ENCODE measurements around the gene AMBP. TPM values are rescaled to one million over a fixed set of nuclear protein-coding genes. Genes with fewer than 3 reads are reported as not detected.
"Not testable (repeated sequence)": the region's sequence is repeated elsewhere in the genome, so short reads cannot be mapped to it uniquely, and the experiment has no call there.

Gene AMBP
- total RNA-seq, 1 experiment from 2014 or later, result not detected

- Histone ChIP-seq H2AFZ (ENCODE audit: low read length) (no peak overlapping the region), H3K4me1 (ENCODE audit: low read length) (no peaks in the 10 kb centered on the region), H3K27me3 (ENCODE audit: low read length) (no peaks in the 10 kb centered on the region), H3K9me2 (replicated peaks; ENCODE audit: insufficient read depth, low read length) (no peaks in the 10 kb centered on the region), H3K36me3 (ENCODE audit: insufficient read depth, low read length) (no peaks in the 10 kb centered on the region), H3K9ac (ENCODE audit: low read length) (no peak overlapping the region), H3K9me3 (ENCODE audit: low read length) (no peaks in the 10 kb centered on the region), H3K79me2 (ENCODE audit: low read length) (no peaks in the 10 kb centered on the region), H3K4me2 (ENCODE audit: low read depth, low read length, poor library complexity, severe bottlenecking) (no peak overlapping the region), H4K20me1 (ENCODE audit: insufficient read depth, low read depth, low read length) (no peaks in the 10 kb centered on the region), H3K27ac (ENCODE audit: low read length) (no peak overlapping the region), H3K4me3 (ENCODE audit: low read length) (no peak overlapping the region)
- DNase-seq, result no peak
Observed at GRCh38 chr9:114088571-114089170, 10.6 kb upstream of the AMBP start.

- H3K9me2 ChIP-seq (replicated peaks; ENCODE audit: insufficient read depth, low read length), result no peaks in the 10 kb centered on the region
- H2AFZ ChIP-seq (ENCODE audit: low read length), result no peak overlapping the region
- no peaks in the 10 kb centered on the region for H3K36me3 ChIP-seq (ENCODE audit: insufficient read depth, low read length)
- no peak overlapping the region for H3K9ac ChIP-seq (ENCODE audit: low read length)
- H3K9me3 ChIP-seq (ENCODE audit: low read length), result no peaks in the 10 kb centered on the region
- no peaks in the 10 kb centered on the region for H3K27me3 ChIP-seq (ENCODE audit: low read length)
- no peaks in the 10 kb centered on the region for H4K20me1 ChIP-seq (ENCODE audit: insufficient read depth, low read depth, low read length)
- H3K4me1 ChIP-seq (ENCODE audit: low read length), result no peaks in the 10 kb centered on the region
- H3K27ac ChIP-seq (ENCODE audit: low read length), result no peak overlapping the region
- no peak overlapping the region for H3K4me3 ChIP-seq (ENCODE audit: low read length)
- no peak for DNase-seq
- no peaks in the 10 kb centered on the region for H3K79me2 ChIP-seq (ENCODE audit: low read length)
- no peak overlapping the region for H3K4me2 ChIP-seq (ENCODE audit: low read depth, low read length, poor library complexity, severe bottlenecking)
Observed at GRCh38 chr9:114087721-114088120, 9.6 kb upstream of the AMBP start.

- H3K79me2 ChIP-seq (ENCODE audit: low read length), result no peaks in the 10 kb centered on the region
- DNase-seq, result no peak
- no peak overlapping the region for H3K4me3 ChIP-seq (ENCODE audit: low read length)
- H3K4me2 ChIP-seq (ENCODE audit: low read depth, low read length, poor library complexity, severe bottlenecking), result no peak overlapping the region
- no peaks in the 10 kb centered on the region for H3K4me1 ChIP-seq (ENCODE audit: low read length)
- H3K27me3 ChIP-seq (ENCODE audit: low read length), result no peaks in the 10 kb centered on the region
- H4K20me1 ChIP-seq (ENCODE audit: insufficient read depth, low read depth, low read length), result no peaks in the 10 kb centered on the region
- no peak overlapping the region for H2AFZ ChIP-seq (ENCODE audit: low read length)
- no peaks in the 10 kb centered on the region for H3K9me3 ChIP-seq (ENCODE audit: low read length)
- no peak overlapping the region for H3K27ac ChIP-seq (ENCODE audit: low read length)
- H3K9ac ChIP-seq (ENCODE audit: low read length), result no peak overlapping the region
- no peaks in the 10 kb centered on the region for H3K36me3 ChIP-seq (ENCODE audit: insufficient read depth, low read length)
- H3K9me2 ChIP-seq (replicated peaks; ENCODE audit: insufficient read depth, low read length), result no peaks in the 10 kb centered on the region
Observed at GRCh38 chr9:114086607-114087006, 8.5 kb upstream of the AMBP start.

GRCh38 chr9:114086009-114086408 is 7.9 kb upstream of the AMBP start:
- Histone ChIP-seq H3K36me3 (ENCODE audit: insufficient read depth, low read length) (no peaks in the 10 kb centered on the region), H4K20me1 (ENCODE audit: insufficient read depth, low read depth, low read length) (no peaks in the 10 kb centered on the region), H3K4me3 (ENCODE audit: low read length) (no peak overlapping the region), H3K79me2 (ENCODE audit: low read length) (no peaks in the 10 kb centered on the region), H2AFZ (ENCODE audit: low read length) (no peak overlapping the region), H3K4me2 (ENCODE audit: low read depth, low read length, poor library complexity, severe bottlenecking) (no peak overlapping the region), H3K27me3 (ENCODE audit: low read length) (no peaks in the 10 kb centered on the region), H3K9me2 (replicated peaks; ENCODE audit: insufficient read depth, low read length) (no peaks in the 10 kb centered on the region), H3K9ac (ENCODE audit: low read length) (no peak overlapping the region), H3K4me1 (ENCODE audit: low read length) (no peaks in the 10 kb centered on the region), H3K9me3 (ENCODE audit: low read length) (no peaks in the 10 kb centered on the region), H3K27ac (ENCODE audit: low read length) (no peak overlapping the region)
- DNase-seq, result no peak

- H3K4me2 ChIP-seq (ENCODE audit: low read depth, low read length, poor library complexity, severe bottlenecking), result no peak overlapping the region
- no peaks in the 10 kb centered on the region for H3K36me3 ChIP-seq (ENCODE audit: insufficient read depth, low read length)
- no peaks in the 10 kb centered on the region for H3K27me3 ChIP-seq (ENCODE audit: low read length)
- no peak overlapping the region for H3K27ac ChIP-seq (ENCODE audit: low read length)
- H3K9ac ChIP-seq (ENCODE audit: low read length), result no peak overlapping the region
- no peak for DNase-seq
- no peak overlapping the region for H2AFZ ChIP-seq (ENCODE audit: low read length)
- H3K4me3 ChIP-seq (ENCODE audit: low read length), result no peak overlapping the region
- H3K9me2 ChIP-seq (replicated peaks; ENCODE audit: insufficient read depth, low read length), result no peaks in the 10 kb centered on the region
- H3K79me2 ChIP-seq (ENCODE audit: low read length), result no peaks in the 10 kb centered on the region
- no peaks in the 10 kb centered on the region for H3K4me1 ChIP-seq (ENCODE audit: low read length)
- no peaks in the 10 kb centered on the region for H4K20me1 ChIP-seq (ENCODE audit: insufficient read depth, low read depth, low read length)
- H3K9me3 ChIP-seq (ENCODE audit: low read length), result no peaks in the 10 kb centered on the region
Observed at GRCh38 chr9:114085387-114085789, 7.3 kb upstream of the AMBP start.

GRCh38 chr9:114084282-114085073 is 6.4 kb upstream of the AMBP start:
- Histone ChIP-seq H3K36me3 (ENCODE audit: insufficient read depth, low read length) (no peaks in the 10 kb centered on the region), H3K4me3 (ENCODE audit: low read length) (no peak overlapping the region), H4K20me1 (ENCODE audit: insufficient read depth, low read depth, low read length) (no peaks in the 10 kb centered on the region), H3K9ac (ENCODE audit: low read length) (no peak overlapping the region), H2AFZ (ENCODE audit: low read length) (no peak overlapping the region), H3K9me2 (replicated peaks; ENCODE audit: insufficient read depth, low read length) (no peaks in the 10 kb centered on the region), H3K4me2 (ENCODE audit: low read depth, low read length, poor library complexity, severe bottlenecking) (no peak overlapping the region), H3K27me3 (ENCODE audit: low read length) (no peaks in the 10 kb centered on the region), H3K9me3 (ENCODE audit: low read length) (no peaks in the 10 kb centered on the region), H3K27ac (ENCODE audit: low read length) (no peak overlapping the region), H3K4me1 (ENCODE audit: low read length) (no peaks in the 10 kb centered on the region), H3K79me2 (ENCODE audit: low read length) (no peaks in the 10 kb centered on the region)
- no peak for DNase-seq

- Histone ChIP-seq H4K20me1 (ENCODE audit: insufficient read depth, low read depth, low read length) (no peaks in the 10 kb centered on the region), H3K36me3 (ENCODE audit: insufficient read depth, low read length) (no peaks in the 10 kb centered on the region), H2AFZ (ENCODE audit: low read length) (no peak overlapping the region), H3K4me3 (ENCODE audit: low read length) (no peak overlapping the region), H3K9me2 (replicated peaks; ENCODE audit: insufficient read depth, low read length) (no peaks in the 10 kb centered on the region), H3K9ac (ENCODE audit: low read length) (no peak overlapping the region), H3K27ac (ENCODE audit: low read length) (no peak overlapping the region), H3K27me3 (ENCODE audit: low read length) (no peaks in the 10 kb centered on the region), H3K4me2 (ENCODE audit: low read depth, low read length, poor library complexity, severe bottlenecking) (no peak overlapping the region), H3K4me1 (ENCODE audit: low read length) (no peaks in the 10 kb centered on the region), H3K9me3 (ENCODE audit: low read length) (no peaks in the 10 kb centered on the region), H3K79me2 (ENCODE audit: low read length) (no peaks in the 10 kb centered on the region)
- DNase-seq, result no peak
Observed at GRCh38 chr9:114083666-114084065, 5.6 kb upstream of the AMBP start.

GRCh38 chr9:114082763-114083412 is 4.8 kb upstream of the AMBP start:
- not testable (repeated sequence) for H3K9ac ChIP-seq (ENCODE audit: low read length)

More at GRCh38 chr9:114082763-114083412, 4.8 kb upstream of the AMBP start:
- H3K4me2 ChIP-seq (ENCODE audit: low read depth, low read length, poor library complexity, severe bottlenecking); H4K20me1 ChIP-seq (ENCODE audit: insufficient read depth, low read depth, low read length); H3K9me2 ChIP-seq (replicated peaks; ENCODE audit: insufficient read depth, low read length); H3K27ac ChIP-seq (ENCODE audit: low read length); DNase-seq; H3K27me3 ChIP-seq (ENCODE audit: low read length); H3K9me3 ChIP-seq (ENCODE audit: low read length); H3K4me1 ChIP-seq (ENCODE audit: low read length); H3K4me3 ChIP-seq (ENCODE audit: low read length); H2AFZ ChIP-seq (ENCODE audit: low read length); H3K79me2 ChIP-seq (ENCODE audit: low read length); H3K36me3 ChIP-seq (ENCODE audit: insufficient read depth, low read length): not testable (repeated sequence)

Data from Karpas-422 (cell line).